ENCODE data around the gene NOP56. TPM values are rescaled to one million over a fixed set of nuclear protein-coding genes. Genes with fewer than 3 reads are reported as not detected.
A peak's percentile ranks its signal among the peaks of the same experiment; 100 is the strongest.
"Not testable (repeated sequence)": the region's sequence is repeated elsewhere in the genome, so short reads cannot be mapped to it uniquely, and the experiment has no call there.

The NOP56 gene
- total RNA-seq, 1 donor from 2014 or later, result 114 TPM

- no peak for DNase-seq
Measured at GRCh38 chr20:2640899-2641298, 11.5 kb upstream of the NOP56 start.

- no peak for DNase-seq
Measured at GRCh38 chr20:2643708-2644107, 8.7 kb upstream of the NOP56 start.

GRCh38 chr20:2652724-2653555, 508 bp downstream of the NOP56 start:
- no peak for DNase-seq

- no peak for DNase-seq
Measured at GRCh38 chr20:2653556-2654383, 1.3 kb downstream of the NOP56 start.

GRCh38 chr20:2654384-2654822, 2.0 kb downstream of the NOP56 start:
- DNase-seq, result no peak

- DNase-seq, result no peak
Measured at GRCh38 chr20:2654831-2655230, 2.4 kb downstream of the NOP56 start.

GRCh38 chr20:2655331-2656116, 3.1 kb downstream of the NOP56 start:
- DNase-seq, result no peak

- no peak for DNase-seq
Measured at GRCh38 chr20:2656471-2657117, 4.2 kb downstream of the NOP56 start.

GRCh38 chr20:2657241-2657640, 4.8 kb downstream of the NOP56 start:
- no peak for DNase-seq

- DNase-seq, result no peak
Measured at GRCh38 chr20:2657674-2658073, 5.2 kb downstream of the NOP56 start.

- DNase-seq, result no peak
Measured at GRCh38 chr20:2658414-2659354, 6.3 kb downstream of the NOP56 start.

GRCh38 chr20:2659547-2659946, 7.1 kb downstream of the NOP56 start:
- DNase-seq, result no peak

- DNase-seq, result no peak
Measured at GRCh38 chr20:2663364-2663886, 11.0 kb downstream of the NOP56 start.

- DNase-seq, result peak; percentile 86
Measured at GRCh38 chr20:2663887-2664719, 11.7 kb downstream of the NOP56 start, which contains the start of gene IDH3B. Gene IDH3B, minus strand, starts transcription at chr20:2664216. Its CDS starts 28 bp downstream, at chr20:2664188.

- DNase-seq, result no peak
Measured at GRCh38 chr20:2671977-2672376, 19.5 kb downstream of the NOP56 start.

GRCh38 chr20:2672446-2672845, 20.0 kb downstream of the NOP56 start:
- DNase-seq, result no peak

GRCh38 chr20:2673453-2673852, 21.0 kb downstream of the NOP56 start:
- no peak for DNase-seq

GRCh38 chr20:2680046-2680445, 27.6 kb downstream of the NOP56 start:
- DNase-seq, result no peak

GRCh38 chr20:2682040-2682439, 29.6 kb downstream of the NOP56 start:
- DNase-seq, result not testable (repeated sequence)

- not testable (repeated sequence) for DNase-seq
Measured at GRCh38 chr20:2684817-2685216, 32.4 kb downstream of the NOP56 start.

All from occipital lobe (tissue), 2 donors.